ENCODE data around the gene CLCN4.

Gene CLCN4

DNA sequence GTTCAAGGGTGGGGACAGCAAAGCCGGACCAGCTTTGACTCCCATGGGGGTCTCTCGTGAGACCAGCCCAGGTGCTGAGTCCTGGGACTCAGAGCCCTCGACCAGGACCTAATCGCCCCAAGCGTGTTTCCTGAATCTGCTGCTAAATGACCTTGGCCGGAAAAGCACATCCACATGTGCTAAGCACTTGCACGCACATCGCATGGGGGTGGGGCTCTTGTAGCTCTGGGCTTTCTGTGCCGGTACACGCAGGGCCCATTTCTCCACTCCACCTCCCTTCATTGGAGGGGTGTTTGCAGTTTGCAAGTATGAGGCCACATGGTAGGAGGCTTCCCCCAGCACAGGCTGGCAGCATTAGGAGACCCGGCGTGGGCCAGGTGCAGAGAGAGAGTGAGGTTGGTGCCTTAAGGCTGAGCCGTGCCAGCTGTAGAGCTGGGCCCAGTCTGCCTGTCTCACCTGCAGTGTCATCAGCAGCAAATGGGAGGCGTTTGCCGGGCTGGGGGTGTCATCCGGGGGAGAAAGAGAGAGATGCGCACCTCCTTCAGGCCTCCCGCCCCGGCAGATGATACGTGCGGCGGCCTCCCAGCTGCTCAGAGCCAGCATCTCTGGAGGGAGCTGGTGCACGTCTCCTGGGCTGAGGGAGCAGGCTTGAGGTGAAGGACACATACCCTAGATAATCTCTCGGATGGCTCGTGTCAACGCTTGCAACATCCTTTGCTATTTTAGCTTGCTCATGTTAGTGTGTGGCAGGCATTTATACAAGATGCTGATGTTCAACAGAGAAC is 45.2 kb upstream of the CLCN4 start:
- TF ChIP-seq, protein P1, sequence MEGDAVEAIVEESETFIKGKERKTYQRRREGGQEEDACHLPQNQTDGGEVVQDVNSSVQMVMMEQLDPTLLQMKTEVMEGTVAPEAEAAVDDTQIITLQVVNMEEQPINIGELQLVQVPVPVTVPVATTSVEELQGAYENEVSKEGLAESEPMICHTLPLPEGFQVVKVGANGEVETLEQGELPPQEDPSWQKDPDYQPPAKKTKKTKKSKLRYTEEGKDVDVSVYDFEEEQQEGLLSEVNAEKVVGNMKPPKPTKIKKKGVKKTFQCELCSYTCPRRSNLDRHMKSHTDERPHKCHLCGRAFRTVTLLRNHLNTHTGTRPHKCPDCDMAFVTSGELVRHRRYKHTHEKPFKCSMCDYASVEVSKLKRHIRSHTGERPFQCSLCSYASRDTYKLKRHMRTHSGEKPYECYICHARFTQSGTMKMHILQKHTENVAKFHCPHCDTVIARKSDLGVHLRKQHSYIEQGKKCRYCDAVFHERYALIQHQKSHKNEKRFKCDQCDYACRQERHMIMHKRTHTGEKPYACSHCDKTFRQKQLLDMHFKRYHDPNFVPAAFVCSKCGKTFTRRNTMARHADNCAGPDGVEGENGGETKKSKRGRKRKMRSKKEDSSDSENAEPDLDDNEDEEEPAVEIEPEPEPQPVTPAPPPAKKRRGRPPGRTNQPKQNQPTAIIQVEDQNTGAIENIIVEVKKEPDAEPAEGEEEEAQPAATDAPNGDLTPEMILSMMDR (IDR thresholded peaks at IDR 0.05; ENCODE audit: insufficient read depth, missing control alignments) = no peak
- DNase-seq (ENCODE audit: insufficient read length, low spot score) = no peak
- no peak for FAIRE-seq

DNA sequence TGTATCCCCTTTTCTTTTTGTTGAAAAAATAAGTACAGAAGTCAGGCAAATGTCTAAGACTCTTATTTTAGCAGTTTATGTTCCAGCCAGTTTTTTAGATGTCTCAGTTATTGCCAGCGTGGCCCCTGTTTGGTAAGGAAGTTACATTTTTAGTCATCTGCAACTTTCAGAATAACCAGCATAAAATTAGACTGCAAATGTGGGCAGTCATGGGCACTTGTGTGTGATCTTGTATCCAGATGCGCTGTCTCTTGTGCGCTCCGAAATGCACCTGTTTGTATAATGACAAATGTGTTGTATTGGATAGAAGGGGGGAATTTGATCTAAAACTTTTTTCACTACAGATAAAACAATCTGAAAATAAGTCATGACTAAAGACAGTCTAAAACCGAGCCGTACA is 44.3 kb upstream of the CLCN4 start:
- TF ChIP-seq, protein P1 (IDR thresholded peaks at IDR 0.05; ENCODE audit: insufficient read depth, missing control alignments) = no peak
- DNase-seq (ENCODE audit: insufficient read length, low spot score) (no peak), FAIRE-seq (no peak)

DNA sequence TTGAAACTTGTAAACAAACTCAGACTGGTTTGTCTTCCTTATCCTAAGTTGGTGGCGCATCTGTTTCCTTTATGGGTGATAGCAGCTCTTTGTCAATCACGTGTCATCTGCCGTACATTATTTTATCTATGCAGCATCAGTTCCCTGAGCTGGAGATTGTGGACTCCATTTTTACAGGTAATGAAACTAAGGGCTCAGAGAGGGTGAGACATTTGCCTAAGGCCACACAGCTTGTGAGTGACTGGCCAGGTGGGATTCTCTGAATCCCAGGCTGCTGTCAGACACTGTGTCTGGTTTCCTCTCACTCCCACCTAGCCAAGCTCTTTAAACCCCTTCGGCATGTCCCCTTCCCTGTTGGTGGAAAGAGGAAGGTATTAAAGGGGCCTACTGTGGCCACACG is 41.7 kb upstream of the CLCN4 start:
- DNase-seq (ENCODE audit: insufficient read length, low spot score) (no peak), FAIRE-seq (no peak)
- TF ChIP-seq, protein P1 (IDR thresholded peaks at IDR 0.05; ENCODE audit: insufficient read depth, missing control alignments) = no peak

DNA sequence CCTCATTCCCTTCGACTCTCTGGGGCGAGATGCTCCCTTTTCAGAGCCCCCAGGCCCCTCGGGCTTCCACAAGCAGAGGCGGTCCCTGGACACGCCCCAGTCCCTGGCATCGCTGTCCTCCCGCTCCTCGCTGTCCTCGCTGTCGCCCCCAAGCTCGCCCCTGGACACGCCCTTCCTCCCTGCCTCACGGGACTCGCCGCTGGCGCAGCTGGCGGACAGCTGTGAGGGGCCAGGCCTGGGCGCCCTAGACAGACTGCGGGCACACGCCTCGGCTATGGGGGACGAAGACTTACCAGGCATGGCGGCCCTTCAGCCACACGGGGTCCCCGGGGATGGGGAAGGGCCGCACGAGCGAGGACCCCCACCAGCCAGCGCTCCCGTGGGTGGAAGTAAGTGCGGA is 39.5 kb upstream of the CLCN4 start:
- no peak for DNase-seq (ENCODE audit: insufficient read length, low spot score)

DNA sequence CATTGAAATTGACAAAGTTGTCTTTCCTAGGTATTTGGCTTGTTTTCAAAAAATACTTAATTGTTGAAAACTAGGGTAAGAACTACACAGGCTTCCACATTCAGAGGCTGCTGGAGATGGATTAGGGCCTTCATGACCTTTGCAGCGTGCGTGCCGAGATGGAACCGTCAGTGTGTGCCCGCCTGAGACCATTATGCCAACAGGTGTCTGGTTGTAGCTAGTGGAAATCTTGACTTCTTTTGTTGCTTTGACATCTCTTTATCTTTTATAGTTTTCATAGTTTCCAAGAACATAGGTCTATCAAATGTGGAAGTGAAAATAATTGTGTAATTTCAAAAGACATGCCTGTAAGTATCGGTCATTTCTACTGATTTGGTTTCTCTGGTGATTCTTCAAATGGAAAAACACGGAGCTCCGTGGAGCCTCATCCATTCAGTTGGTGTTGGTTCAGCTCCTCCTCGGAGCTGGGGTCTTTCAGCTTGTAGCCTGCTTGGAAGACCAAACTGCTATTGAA is 38.9 kb upstream of the CLCN4 start:
- TF ChIP-seq, protein P1 (IDR thresholded peaks at IDR 0.05; ENCODE audit: insufficient read depth, missing control alignments) = no peak
- DNase-seq (ENCODE audit: insufficient read length, low spot score) (no peak), FAIRE-seq (no peak)

More for the DNA sequence above, 39.5 kb upstream of the CLCN4 start:
- no peak for FAIRE-seq
- TF ChIP-seq, protein P1 (IDR thresholded peaks at IDR 0.05; ENCODE audit: insufficient read depth, missing control alignments) = no peak

DNA sequence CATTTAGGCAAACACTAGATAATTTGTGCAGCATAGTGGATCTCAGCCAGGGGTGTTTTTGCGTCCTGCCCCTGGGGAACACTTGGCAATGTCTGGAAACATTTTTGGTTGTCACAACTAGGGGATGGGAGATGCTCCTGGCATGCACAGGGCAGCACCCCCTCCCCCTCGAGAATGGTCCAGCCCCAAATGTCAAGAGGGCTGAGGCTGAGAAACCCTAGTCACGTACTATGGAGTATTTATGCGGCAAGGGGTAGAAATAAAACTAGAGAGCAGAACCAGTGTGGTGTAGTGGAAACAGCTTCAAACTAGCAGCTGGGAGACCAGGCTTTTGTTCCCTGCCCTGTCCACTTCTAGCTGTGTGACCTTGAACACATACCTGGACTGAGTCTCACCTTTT is 38.2 kb upstream of the CLCN4 start:
- TF ChIP-seq, protein P1 (IDR thresholded peaks at IDR 0.05; ENCODE audit: insufficient read depth, missing control alignments) = no peak
- DNase-seq (ENCODE audit: insufficient read length, low spot score) (no peak), FAIRE-seq (no peak)

DNA sequence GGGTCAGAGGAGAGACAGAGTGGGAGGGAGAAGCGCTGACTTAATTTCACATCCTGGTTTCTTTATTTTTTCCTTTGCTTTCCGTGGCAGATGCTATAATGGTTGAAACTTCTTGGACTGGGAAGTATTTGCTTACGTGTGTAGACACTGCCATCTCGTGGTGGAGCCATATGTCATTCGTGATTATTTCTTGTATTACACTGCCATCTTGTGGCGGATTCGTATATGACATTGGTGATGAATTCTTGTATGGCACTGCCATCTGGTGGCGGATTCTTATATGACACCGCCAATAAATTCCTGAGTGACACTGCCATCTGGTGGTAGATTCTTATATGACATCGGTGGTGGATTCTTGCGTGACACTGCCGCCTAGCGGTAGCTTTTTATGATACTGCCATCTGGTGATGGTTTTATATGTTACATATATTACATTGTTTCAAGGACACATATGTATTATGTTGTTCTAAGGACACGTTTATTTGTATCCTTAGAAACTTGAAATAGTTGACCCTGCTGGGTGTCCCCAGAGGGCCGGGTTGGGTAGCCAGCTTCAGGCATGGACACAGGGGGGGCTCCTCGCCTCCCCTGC is 37.3 kb upstream of the CLCN4 start:
- FAIRE-seq (peak; percentile 100), DNase-seq (ENCODE audit: insufficient read length, low spot score) (peak; percentile 26)
- TF ChIP-seq, protein P1 (IDR thresholded peaks at IDR 0.05; ENCODE audit: insufficient read depth, missing control alignments) = peak; percentile 99

Measured in D721Med (cell line).